ENCODE data around the gene ADAMTS20.

Gene ADAMTS20

GRCh38 chr12:43312991-43313505, 239.0 kb downstream of the ADAMTS20 start:
- DNase-seq: no peak

GRCh38 chr12:43310596-43310995, 241.4 kb downstream of the ADAMTS20 start:
- DNase-seq: no peak

GRCh38 chr12:43309959-43310358, 242.0 kb downstream of the ADAMTS20 start:
- no peak for DNase-seq

GRCh38 chr12:43308776-43309175, 243.2 kb downstream of the ADAMTS20 start:
- DNase-seq: no peak

GRCh38 chr12:43307126-43307525, 244.9 kb downstream of the ADAMTS20 start:
- no peak for DNase-seq

GRCh38 chr12:43306066-43306465, 245.9 kb downstream of the ADAMTS20 start:
- no peak for DNase-seq

- DNase-seq: no peak
These were observed 246.9 kb downstream of the ADAMTS20 start for GRCh38 chr12:43305065-43305464.
